Activated T-cell treated with anti-CD3 and anti-CD28 coated beads, Interleukin-2, amount 50 U/mL, for 72 hours (primary cell): ENCODE results near the gene CCDC181. TPM values are rescaled to one million over a fixed set of nuclear protein-coding genes. Genes with fewer than 3 reads are reported as not detected.

Experiments used
- ATAC-seq, 2 donors: fragments of 150-1000 bp; cut with Tn5 transposase; replicated peaks in 1 of 2; 2 replicates each; pipeline ENCODE4 v1.10.0; 2021; ENCODE audit warnings: moderate library complexity in 2 of 2, mild to moderate bottlenecking in 1 of 2
- DNase-seq, 2 donors: peaks; one replicate each; pipeline ENCODE4 v3.0.0; 2021 to 2022; ENCODE audit warnings: mixed read lengths in 1 of 2
- H3K27ac Mint-ChIP-seq: one replicate; pipeline ENCODE4 v1.8.0; 2022; ENCODE audit warnings: mild to moderate bottlenecking, moderate library complexity, mixed read lengths
- H3K27me3 Mint-ChIP-seq: one replicate; pipeline ENCODE4 v1.8.0; 2022; ENCODE audit warnings: low read depth, mixed read lengths
- H3K36me3 Mint-ChIP-seq, 2 donors: one replicate each; pipeline ENCODE4 v1.8.0; 2022; ENCODE audit warnings: mixed read lengths in 2 of 2, mild to moderate bottlenecking in 1 of 2; ENCODE audit not compliant: insufficient read depth in 2 of 2
- H3K4me1 Mint-ChIP-seq: one replicate; pipeline ENCODE4 v1.8.0; 2022; ENCODE audit warnings: low read depth, mixed read lengths
- H3K4me3 Mint-ChIP-seq, 2 donors: one replicate each; pipeline ENCODE4 v1.8.0; 2022; ENCODE audit warnings: mild to moderate bottlenecking in 2 of 2, mixed read lengths in 2 of 2, moderate library complexity in 2 of 2
- H3K9me3 Mint-ChIP-seq, 2 donors: one replicate each; pipeline ENCODE4 v1.8.0; 2022; ENCODE audit warnings: mixed read lengths in 2 of 2
- total RNA-seq, 2 donors: library from RNA; stranded (reverse); gene quantifications; one replicate each; pipeline ENCODE4 v1.2.3, GENCODE V29; 2022

CCDC181 gene
- total RNA-seq, 2 donors from 2014 or later: not detected

GRCh38 chr1:169345511-169345910 is 81.8 kb downstream of the CCDC181 start:
- DNase-seq (no peak), ATAC-seq (no peak)
- peaks cover 0 to 3% of the 10 kb centered on the region in 2 donors for H3K36me3 Mint-ChIP-seq
- no peak overlapping the region for H3K27ac Mint-ChIP-seq
- peaks cover 2% of the 10 kb centered on the region for H3K4me1 Mint-ChIP-seq
- H3K9me3 Mint-ChIP-seq: peaks cover 3 to 4% of the 10 kb centered on the region in 2 donors
- H3K4me3 Mint-ChIP-seq: no peak overlapping the region
- H3K27me3 Mint-ChIP-seq: no peaks in the 10 kb centered on the region

Other genes starting within 250 kb of the CCDC181 start
- 1 to 10 TPM; 6.2 TPM for gene NME7, start 59.7 kb downstream of the CCDC181 start, total RNA-seq
- 1 to 10 TPM; 7.8 to 8.7 TPM for gene BLZF1, start 59.3 kb downstream of the CCDC181 start, total RNA-seq
- gene SLC19A2, start 58.5 kb upstream of the CCDC181 start, total RNA-seq: 1 to 10 TPM; 4.6 to 7.2 TPM
- gene F5, start 159.0 kb upstream of the CCDC181 start, total RNA-seq: 10 to 100 TPM; 37.4 to 81.5 TPM
- 1 to 10 TPM; 1.6 to 3.6 TPM for gene SELP, start 202.7 kb upstream of the CCDC181 start, total RNA-seq